HG03095 (cell line): ENCODE results near the gene APOLD1.
A peak's percentile ranks its signal among the peaks of the same experiment; 100 is the strongest.
"Not testable (repeated sequence)": the region's sequence is repeated elsewhere in the genome, so short reads cannot be mapped to it uniquely, and the experiment has no call there.

Experiments used
- ATAC-seq: cut with Tn5 transposase; IDR thresholded peaks from one replicate; pipeline ENCODE4 v1.9.1; 2021; ENCODE audit warnings: moderate library complexity; ENCODE audit not compliant: unreplicated experiment

Gene APOLD1

DNA sequence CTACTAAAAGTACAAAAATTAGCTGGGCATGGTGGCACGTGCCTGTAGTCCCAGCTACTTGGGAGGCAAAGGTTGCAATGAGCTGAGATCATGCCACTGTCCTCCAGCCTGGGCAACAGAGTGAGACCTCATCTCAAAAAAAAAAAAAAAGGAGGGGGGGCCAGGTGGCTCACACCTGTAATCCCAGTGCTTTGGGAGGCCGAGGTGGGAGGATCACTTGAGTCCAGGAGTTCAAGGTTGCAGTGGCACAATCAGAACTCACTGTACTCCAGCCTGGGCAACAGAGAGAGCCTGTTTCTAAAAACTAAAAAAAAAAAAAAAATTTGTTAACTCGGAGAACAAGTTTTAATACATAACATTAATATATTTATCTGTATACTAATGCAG, 22.1 kb downstream of the APOLD1 start:
- ATAC-seq: not testable (repeated sequence)

DNA sequence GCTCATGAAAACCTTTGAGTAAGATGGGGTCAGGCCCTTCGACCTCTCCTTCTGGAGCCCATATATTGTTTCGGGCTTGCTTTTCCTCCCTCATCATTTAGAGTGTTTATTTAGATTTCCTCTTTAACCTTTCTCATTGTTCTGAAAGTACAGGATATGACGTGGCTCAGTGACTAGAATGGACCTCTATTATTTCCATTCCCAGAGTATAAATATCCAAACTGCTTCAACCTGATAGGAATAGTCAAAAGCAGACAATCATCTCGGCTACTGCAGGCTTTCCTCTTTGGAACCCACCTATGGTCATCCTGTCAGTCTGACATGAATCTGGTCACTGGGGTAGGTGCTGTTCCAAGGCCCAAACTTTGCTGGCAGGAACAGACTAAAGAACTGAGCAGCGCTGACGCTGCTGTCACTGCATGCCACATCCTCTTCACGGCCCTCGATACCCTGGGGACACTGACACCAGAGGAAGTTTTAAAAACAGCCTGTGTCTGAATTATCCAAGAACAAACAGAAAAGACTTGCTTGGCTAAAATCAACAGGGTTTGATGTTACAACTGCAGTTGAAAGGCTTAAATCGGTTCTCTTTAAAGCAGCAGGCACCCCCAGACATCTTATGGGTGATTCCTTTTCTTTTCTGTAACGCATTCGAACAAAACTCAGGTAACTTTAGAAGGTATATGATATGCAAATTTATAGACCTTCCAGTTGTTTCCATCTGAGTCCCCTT, 22.7 kb downstream of the APOLD1 start:
- ATAC-seq: peak; percentile 66

DNA sequence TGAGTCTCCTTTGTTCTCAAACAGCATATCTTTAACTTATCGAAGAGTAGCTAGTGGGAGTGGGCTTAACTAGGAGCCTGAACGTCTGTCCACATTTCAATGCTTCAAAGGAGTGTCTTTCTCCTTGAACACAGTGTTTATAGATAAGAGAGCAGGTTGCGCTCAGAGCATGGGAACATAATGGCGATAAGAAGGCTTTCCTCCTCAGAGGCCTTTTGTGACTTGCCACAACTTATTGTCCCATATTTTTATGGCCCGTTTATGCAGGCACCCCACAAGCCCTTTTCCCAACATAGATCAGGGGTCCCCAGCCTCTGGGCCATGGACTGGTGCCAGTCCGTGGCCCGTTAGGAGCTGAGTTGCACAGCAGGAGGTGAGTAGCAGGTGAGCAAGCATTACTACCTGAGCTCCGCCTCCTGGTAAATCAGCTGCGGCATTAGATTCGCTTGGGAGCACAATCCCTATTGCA, 25.1 kb downstream of the APOLD1 start:
- ATAC-seq: no peak

DNA sequence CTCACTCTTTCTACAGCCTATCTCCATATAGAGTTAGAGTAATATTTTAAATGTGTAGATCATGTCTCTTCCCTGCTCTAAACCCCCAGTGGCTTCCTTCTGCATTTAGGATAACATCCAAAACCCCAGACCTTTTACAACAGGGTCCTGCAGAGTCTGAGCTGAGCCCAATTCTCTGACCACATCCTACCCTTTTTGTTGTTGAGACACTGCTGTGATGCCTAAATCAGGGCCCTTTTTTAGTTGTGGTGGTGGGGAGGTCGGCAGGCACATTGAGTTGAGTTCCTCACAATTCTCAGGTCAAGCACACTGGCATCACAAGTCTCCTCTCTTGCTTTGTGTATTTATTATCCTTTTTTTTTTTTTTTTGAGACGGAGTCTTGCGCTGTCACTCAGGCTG, 25.9 kb downstream of the APOLD1 start:
- ATAC-seq: no peak

DNA sequence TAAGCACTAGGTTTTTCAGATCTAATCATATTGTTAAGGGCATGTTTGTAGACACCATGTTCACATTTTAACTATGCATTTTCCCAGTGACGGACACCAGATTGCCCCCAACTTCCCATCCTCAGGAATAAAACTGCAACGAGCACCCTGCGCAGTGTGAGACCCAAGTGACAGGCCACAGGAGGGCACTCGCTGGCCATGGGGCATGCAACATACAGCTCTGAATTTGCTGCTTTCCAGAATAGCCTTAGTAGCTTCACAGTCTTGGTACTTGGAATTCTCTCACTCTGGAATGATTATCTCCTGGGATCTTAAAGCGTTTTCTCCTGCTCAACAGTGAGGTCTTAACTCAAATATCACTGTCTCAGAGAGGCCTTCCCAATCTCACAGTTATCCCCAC, 26.7 kb downstream of the APOLD1 start:
- no peak for ATAC-seq

DNA sequence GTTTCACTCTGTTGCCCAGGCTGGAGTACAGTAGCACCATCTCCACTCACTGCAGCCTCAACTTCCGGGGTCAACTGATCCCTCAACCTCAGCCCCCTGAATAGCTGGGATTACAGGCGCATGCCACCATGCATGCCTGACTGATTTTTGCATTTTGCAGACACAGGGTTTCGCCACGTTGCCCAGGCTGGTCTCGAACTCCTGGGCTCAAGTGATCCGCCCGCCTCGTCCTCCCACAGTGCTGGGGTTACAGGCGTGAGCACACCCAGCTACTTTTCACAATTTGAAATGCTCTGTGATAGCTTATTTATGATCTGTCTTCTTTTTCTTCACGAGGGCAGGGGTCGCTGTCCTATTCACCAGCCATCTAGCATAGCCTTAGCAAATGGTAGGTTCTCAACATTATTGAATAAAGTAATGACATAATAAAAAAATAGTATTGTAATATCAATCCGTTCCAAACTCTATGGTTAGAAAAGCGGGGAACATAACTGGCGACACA, 27.2 kb downstream of the APOLD1 start:
- ATAC-seq: no peak

DNA sequence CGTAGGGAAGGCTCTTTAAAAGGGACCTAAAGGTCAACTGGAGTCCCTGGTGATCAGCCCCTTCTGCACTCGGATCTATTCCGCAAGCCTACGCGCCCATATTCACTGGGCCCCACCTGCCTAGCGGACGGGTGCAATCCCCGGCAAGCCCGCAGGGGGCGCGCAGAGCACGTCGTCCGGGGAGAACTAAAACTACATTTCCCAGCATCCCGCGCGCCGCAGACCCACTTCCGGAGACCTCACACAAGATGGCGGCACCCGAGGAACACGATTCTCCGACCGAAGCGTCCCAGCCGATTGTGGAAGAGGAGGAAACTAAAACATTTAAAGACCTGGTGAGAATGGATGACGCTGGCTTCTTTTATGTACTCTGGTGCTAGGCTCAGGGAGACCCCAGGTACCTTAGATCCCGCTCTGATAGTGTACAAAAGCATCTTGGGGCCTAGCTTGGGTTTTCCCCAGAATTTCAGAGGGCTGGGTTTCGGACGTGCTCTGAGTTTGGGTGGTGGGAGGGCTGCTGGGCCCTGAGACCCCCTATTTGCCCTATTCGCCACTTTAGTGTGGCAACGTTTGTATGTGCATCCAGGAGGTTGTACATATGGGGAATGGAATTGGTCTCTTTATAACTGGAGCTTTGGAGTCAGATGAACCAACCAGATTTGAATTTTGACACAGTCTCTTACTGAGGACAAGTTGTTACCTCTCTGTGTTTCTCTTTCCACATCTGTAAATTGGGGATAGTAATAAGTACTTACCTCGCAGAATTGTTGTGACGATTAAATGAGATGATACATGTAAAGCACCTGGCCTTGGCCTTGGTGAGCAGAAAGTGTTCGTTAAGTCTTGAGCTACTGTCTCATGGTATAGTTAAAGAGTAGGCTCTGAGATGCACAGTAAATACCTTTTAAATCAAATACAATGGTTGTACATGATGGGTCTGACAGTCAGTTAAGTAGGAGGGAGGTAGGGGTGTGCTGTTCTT, 28.0 kb downstream of the APOLD1 start, which contains the start of gene DDX47:
DDX47 (plus strand) TSS at position 227 of the 982 bp plus-strand sequence; CDS start at position 249, 22 bp downstream.
- ATAC-seq: peak; percentile 73

DNA sequence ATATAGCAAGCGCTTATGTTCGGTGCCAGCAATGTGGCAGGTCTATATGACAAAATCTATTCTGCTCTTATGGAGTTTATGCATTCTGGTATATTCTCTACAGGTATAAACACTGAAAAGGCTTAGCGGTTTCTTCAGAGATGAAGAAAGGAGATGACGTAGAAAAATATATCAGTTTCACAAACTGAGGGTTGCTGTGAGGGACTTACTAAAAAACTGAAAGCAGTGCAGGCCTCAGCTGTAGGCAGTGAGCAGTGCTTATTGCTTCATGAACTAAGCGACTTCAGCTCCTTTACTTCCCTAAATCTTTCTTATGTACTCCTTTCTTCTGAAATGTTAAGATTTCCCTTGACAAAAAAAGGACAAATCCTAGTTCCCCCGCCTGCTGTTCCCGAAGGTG, 32.2 kb downstream of the APOLD1 start:
- no peak for ATAC-seq

DNA sequence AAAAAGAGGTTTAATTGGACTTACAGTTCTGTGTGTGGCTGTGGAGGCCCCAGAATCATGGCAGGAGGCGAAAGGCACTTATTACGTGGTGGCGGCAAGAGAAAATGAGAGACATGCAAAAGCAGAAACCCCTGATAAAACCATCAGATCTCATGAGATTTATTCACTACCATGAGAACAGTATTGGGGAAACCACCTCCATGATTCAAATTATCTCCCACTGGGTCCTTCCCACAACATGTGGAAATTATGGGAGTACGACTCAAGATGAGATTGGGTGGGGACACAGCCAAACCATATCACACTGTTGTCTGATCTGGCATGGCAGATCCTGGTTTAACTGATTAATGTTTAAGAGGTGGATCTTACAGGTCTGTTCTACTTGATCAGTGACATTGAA, 33.2 kb downstream of the APOLD1 start:
- no peak for ATAC-seq

DNA sequence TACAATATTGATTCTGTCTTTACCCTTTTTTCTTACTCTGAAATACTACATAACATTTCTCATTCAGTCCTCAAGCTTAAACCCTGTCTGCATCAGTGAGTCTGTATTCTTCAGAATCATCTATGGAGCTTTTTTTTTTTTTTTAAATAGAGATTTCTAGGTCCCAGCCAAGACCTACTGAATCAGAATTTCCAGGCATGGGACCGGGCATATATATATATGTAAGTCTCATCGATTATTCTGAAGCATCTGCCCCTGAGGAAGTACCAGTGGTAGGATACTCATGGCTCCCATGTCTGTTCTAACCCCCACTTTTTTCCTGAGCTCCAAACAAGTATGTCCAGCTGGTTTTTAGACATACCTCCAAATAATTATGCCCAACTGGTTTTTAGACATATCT, 33.8 kb downstream of the APOLD1 start:
- ATAC-seq: no peak

DNA sequence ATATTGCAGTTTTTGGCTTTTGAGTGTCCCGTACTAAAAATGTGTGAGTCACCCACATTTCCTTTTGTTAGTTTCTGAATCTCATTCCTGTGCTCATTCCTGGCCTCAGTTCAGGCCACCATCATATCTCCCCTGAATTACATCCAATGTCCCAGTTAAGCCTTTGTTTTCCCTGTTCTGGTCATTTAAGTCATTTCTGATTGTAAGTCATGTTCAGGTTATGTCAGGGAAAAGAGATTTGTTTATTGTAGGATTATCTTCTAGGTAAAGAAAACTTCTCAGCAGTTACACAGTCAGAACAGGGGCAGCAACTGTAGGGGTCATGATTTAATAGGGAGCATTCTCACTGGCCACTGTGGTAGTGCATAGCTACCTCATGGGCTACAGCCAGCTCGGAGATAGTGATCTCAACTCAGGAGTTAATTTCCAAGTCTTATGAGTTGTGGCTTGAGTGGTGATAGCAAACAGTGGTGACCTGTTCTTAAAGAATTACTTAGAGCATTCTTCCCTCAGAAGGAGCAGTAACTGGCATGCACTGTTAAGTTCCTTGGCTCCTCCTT, 34.4 kb downstream of the APOLD1 start:
- no peak for ATAC-seq

DNA sequence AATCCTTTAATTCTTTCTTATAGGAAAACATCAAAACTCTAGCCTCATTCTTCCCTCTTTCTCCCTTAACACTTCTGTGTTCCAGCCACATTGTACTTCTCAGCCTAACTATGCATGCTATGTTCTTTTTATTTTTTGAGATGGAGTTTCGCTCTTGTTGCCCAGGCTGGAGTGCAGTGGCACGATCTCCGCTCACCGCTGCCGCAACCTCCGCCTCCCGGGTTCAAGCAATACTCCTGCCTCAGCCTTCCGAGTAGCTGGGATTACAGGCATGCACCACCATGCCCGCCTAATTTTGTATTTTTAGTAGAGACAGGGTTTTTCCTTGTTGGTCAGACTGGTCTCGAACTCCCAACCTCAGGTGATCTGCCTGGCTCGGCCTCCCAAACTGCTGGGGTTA, 34.9 kb downstream of the APOLD1 start:
- ATAC-seq: not testable (repeated sequence)

DNA sequence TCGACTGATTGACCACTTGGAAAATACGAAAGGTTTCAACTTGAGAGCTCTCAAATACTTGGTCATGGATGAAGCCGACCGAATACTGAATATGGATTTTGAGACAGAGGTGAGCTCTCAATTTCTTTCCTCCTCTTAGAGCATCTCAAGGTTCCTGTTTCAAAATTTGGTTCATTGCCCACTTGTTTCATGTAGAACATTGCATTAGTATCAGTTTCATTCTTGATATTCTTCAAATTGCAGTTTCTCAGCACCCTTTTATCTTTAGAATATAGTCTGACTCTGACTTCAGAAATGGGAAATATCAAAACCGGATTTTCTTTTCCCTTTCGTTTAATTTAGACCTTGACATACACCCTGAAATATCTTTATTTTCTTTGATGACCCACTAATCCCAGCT, 36.5 kb downstream of the APOLD1 start:
- peak; percentile 60 for ATAC-seq

DNA sequence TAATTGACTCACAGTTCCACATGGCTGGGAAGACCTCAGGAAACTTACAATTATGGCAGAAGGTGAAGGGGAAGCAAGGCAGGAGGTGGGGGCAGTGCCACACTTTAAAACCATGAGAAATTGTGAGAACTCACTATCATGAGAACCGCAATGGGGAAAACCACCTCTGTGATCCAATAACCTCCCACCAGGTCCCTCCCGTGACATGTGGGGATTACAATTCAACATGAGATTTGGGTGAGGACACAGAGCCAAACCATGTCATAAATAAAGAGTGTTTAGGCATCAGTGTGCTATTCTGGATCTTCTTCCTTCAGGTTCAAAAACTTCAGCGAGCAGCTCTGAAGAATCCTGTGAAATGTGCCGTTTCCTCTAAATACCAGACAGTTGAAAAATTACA, 37.4 kb downstream of the APOLD1 start:
- ATAC-seq: no peak

DNA sequence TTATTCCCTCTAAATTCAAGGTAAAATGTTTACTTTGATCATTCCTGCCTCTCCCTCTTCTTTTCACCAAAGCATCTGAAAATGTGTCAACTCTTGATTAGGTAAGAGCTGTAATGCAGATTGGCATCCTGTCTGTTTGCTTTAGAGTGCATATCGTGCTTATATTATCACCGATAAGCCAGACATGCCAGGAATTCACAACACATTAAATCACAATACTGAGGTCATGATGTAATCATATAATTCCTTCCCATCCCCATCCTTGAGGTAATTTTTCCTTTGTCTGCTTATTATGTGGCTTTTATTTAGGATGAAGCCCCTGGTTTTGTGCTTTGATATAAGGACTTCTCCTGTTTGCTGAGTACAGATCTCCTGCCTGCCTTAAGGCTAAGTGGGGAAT, 37.8 kb downstream of the APOLD1 start:
- no peak for ATAC-seq

DNA sequence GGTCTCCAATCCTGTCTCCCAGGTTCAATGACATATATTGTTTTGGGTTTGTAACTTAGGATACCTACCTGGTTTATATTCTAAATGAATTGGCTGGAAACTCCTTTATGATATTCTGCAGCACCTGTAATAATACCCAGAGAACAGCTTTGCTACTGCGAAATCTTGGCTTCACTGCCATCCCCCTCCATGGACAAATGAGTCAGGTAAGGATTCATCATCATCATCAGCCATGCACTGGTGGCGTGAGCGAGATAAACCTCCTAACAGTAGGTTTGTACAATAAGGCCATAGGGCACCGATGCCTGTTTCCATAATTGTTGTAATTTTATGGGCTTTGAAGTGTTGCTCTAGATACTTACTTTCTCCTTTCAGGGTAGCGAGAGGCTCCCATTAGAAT, 38.4 kb downstream of the APOLD1 start:
- ATAC-seq: no peak

DNA sequence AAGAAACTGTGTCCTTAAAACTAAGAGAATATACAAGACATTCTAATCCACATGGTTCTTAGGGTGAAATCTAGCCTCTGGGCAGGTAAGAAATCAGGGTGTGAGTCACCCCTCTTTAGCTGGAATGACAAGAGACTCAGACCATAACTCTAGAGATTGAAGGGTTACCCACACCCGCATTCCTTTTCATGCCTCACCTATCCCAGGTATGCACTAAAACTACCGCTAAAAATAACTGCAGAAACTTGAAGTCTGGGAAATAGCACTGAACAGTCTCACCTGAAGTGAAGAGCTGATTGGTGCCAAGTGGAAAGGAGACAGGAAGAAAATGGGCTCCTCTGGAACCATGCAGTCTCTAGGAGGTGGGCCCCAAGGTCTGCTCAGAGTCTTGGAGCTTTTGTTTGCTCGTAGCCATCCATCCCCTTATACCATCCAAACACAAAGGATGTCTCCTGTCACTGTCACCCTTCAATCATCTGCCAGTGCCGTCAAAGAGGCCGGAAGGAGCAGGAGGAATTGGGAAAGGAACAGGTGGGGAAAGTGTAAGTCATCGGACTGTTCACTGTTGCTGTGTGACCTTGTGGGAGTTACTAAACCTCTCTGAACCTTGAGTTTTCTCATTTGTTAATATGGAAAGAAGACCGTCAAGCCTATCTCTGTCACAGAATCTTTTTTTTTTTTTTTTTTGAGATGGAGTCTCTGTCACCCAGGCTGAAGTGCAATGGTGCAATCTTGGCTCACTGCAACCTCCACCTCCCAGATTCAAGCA, 50.1 kb downstream of the APOLD1 start:
- ATAC-seq: no peak

DNA sequence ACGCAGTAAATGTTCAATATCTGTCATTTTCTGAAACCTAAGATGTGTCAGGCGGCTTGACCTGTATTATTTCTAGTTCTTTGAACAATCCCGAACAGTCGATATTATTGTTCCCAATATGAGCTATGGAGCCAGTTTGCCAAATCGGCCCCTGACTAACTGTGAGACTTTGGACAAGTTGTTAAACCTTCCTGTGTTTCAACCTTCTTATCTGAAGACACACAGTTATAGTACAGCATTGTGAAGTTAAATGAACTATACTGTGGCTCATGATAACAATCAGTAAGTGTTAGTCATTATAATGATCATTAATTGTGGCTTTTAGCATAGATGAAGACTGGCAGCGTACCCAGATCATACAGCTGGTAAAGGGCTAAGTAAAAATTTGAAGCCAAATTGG, 51.1 kb downstream of the APOLD1 start:
- ATAC-seq: no peak

DNA sequence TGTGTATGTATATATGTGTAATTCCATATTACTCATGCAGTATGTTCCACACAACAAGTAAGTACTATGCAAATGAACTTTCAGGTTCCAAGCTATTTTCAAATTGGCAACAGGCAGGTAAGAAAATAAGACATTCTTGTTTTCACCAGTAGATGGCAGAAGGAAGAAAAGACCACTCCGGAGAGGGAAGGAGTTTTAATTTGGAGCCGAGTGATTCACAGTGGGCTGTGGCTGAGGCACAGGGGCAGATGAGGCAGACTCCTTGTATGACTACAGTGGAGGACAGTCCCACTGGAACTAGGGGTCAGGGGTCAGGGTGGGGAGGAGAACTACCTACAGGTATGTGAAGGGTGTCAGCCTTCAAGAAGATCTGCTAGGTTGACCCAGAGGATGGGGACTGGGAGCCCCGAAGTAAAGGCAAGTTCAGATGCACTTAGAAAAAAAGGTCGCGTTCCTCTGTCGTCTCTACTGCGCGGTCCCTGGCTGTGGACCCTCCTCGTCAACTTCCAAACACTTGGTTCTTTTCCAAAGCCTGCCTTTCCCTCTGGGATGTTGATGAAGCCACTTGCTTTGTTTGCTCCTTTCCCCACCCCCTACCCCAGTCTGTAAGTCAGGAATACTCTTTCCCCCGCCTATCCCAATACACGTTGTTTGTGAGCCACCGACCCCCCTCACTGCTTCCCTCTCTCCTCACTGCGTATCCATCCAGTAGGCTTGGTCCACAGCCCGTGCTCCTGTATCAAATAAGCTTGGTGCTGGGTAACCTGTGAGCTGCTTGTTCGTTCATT, 51.8 kb downstream of the APOLD1 start:
- peak; percentile 55 for ATAC-seq

DNA sequence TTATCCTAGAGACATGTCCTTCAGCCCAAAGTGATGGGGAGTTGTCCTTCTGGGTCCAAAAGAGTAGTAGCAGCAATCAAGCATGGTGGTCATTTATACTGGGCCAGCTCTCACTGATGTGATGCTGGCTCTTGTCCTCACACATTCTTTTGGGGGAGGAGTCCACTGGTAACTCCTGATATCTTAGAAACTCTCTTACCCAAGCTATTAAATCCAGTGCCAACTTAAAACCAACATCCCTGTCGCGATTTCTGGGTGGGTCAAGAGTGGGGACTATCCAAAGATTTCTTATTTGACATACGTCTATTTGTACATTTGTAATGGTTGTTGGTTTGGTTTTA, 52.3 kb downstream of the APOLD1 start:
- ATAC-seq: no peak
